ENCODE data around the gene EXPH5.
A peak's percentile ranks its signal among the peaks of the same experiment; 100 is the strongest.

Gene EXPH5

DNA sequence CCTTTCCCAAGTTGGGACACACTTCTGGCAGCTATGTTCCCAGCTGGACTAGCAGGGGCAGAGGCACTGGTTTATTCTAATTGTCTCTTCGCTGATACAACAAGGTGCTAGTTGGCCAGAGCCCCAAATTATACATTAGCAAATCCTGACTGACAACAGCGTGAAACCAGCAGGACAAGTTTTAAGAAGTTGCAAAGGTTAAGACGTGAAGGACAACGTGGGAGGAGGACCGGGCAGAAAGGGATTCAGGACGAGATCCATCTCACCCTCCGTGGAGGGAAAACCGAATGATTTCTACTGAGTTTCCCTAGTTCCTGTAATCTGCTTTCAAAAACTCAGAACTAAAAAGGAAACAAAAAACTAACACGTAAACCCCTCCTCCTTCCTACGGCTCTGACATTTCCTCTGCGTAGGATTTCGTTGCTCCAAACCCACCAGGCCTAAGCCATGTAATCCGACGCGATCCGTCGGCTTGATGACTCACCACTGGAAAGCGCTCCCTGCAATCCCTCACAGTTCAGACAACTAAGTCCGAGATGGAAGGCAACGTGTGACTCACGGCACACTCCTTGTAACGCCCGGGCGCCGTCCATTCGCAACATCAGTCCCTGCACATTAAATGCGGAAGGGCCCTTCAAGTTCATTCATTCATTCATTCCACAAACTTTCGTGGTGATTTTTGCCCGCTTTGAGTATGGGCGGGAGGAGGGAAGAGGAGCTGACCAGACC is 96.1 kb downstream of the EXPH5 start (continued):
- TF ChIP-seq KLF9 (tag by site-specific recombination; IDR thresholded peaks at IDR 0.05; ENCODE audit: low read depth) = no peak
- TF ChIP-seq ZNF701 (tag by site-specific recombination; IDR thresholded peaks at IDR 0.05) = no peak
- TF ChIP-seq ZNF146 (tag by site-specific recombination; IDR thresholded peaks at IDR 0.05) = no peak
- TF ChIP-seq, protein P1, sequence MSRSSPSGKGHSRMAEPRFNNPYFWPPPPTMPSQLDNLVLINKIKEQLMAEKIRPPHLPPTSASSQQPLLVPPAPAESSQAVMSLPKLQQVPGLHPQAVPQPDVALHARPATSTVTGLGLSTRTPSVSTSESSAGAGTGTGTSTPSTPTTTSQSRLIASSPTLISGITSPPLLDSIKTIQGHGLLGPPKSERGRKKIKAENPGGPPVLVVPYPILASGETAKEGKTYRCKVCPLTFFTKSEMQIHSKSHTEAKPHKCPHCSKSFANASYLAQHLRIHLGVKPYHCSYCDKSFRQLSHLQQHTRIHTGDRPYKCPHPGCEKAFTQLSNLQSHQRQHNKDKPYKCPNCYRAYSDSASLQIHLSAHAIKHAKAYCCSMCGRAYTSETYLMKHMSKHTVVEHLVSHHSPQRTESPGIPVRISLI (tag by site-specific recombination; IDR thresholded peaks at IDR 0.05) = peak; percentile 59; the same call in 1 of the 2 replicates
- TF ChIP-seq, protein P2, sequence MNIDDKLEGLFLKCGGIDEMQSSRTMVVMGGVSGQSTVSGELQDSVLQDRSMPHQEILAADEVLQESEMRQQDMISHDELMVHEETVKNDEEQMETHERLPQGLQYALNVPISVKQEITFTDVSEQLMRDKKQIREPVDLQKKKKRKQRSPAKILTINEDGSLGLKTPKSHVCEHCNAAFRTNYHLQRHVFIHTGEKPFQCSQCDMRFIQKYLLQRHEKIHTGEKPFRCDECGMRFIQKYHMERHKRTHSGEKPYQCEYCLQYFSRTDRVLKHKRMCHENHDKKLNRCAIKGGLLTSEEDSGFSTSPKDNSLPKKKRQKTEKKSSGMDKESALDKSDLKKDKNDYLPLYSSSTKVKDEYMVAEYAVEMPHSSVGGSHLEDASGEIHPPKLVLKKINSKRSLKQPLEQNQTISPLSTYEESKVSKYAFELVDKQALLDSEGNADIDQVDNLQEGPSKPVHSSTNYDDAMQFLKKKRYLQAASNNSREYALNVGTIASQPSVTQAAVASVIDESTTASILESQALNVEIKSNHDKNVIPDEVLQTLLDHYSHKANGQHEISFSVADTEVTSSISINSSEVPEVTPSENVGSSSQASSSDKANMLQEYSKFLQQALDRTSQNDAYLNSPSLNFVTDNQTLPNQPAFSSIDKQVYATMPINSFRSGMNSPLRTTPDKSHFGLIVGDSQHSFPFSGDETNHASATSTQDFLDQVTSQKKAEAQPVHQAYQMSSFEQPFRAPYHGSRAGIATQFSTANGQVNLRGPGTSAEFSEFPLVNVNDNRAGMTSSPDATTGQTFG (tag by site-specific recombination; IDR thresholded peaks at IDR 0.05; ENCODE audit: borderline replicate concordance) = no peak
- no peak for TF ChIP-seq ZNF677 (tag by site-specific recombination; IDR thresholded peaks at IDR 0.05)
- TF ChIP-seq, protein P3, sequence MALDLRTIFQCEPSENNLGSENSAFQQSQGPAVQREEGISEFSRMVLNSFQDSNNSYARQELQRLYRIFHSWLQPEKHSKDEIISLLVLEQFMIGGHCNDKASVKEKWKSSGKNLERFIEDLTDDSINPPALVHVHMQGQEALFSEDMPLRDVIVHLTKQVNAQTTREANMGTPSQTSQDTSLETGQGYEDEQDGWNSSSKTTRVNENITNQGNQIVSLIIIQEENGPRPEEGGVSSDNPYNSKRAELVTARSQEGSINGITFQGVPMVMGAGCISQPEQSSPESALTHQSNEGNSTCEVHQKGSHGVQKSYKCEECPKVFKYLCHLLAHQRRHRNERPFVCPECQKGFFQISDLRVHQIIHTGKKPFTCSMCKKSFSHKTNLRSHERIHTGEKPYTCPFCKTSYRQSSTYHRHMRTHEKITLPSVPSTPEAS (tag by site-specific recombination; IDR thresholded peaks at IDR 0.05) = no peak
- TF ChIP-seq ZNF658 (tag by site-specific recombination; IDR thresholded peaks at IDR 0.05) = no peak
- TF ChIP-seq WT1 (tag by site-specific recombination; IDR thresholded peaks at IDR 0.05) = peak; percentile 30; the same call in 1 of the 2 replicates
- TF ChIP-seq ZNF776 (tag by site-specific recombination; IDR thresholded peaks at IDR 0.05; ENCODE audit: borderline replicate concordance) = no peak
- TF ChIP-seq, protein P4, sequence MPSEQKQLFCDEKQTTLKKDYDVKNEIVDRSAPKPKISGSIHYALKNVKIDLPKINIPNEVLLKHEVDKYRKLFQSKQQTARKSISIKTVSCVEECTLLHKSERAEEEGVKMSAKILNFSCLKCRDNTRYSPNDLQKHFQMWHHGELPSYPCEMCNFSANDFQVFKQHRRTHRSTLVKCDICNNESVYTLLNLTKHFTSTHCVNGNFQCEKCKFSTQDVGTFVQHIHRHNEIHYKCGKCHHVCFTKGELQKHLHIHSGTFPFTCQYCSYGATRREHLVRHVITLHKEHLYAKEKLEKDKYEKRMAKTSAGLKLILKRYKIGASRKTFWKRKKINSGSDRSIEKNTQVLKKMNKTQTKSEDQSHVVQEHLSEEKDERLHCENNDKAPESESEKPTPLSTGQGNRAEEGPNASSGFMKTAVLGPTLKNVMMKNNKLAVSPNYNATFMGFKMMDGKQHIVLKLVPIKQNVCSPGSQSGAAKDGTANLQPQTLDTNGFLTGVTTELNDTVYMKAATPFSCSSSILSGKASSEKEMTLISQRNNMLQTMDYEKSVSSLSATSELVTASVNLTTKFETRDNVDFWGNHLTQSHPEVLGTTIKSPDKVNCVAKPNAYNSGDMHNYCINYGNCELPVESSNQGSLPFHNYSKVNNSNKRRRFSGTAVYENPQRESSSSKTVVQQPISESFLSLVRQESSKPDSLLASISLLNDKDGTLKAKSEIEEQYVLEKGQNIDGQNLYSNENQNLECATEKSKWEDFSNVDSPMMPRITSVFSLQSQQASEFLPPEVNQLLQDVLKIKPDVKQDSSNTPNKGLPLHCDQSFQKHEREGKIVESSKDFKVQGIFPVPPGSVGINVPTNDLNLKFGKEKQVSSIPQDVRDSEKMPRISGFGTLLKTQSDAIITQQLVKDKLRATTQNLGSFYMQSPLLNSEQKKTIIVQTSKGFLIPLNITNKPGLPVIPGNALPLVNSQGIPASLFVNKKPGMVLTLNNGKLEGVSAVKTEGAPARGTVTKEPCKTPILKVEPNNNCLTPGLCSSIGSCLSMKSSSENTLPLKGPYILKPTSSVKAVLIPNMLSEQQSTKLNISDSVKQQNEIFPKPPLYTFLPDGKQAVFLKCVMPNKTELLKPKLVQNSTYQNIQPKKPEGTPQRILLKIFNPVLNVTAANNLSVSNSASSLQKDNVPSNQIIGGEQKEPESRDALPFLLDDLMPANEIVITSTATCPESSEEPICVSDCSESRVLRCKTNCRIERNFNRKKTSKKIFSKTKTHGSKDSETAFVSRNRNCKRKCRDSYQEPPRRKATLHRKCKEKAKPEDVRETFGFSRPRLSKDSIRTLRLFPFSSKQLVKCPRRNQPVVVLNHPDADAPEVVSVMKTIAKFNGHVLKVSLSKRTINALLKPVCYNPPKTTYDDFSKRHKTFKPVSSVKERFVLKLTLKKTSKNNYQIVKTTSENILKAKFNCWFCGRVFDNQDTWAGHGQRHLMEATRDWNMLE (tag by site-specific recombination; conservative IDR thresholded peaks at IDR 0.05; ENCODE audit: low read depth) = no peak
- no peak for TF ChIP-seq ZNF416 (tag by site-specific recombination; IDR thresholded peaks at IDR 0.05)
- no peak for TF ChIP-seq ZNF19 (tag by site-specific recombination; IDR thresholded peaks at IDR 0.05; ENCODE audit: low read depth)
- TF ChIP-seq, protein P5, sequence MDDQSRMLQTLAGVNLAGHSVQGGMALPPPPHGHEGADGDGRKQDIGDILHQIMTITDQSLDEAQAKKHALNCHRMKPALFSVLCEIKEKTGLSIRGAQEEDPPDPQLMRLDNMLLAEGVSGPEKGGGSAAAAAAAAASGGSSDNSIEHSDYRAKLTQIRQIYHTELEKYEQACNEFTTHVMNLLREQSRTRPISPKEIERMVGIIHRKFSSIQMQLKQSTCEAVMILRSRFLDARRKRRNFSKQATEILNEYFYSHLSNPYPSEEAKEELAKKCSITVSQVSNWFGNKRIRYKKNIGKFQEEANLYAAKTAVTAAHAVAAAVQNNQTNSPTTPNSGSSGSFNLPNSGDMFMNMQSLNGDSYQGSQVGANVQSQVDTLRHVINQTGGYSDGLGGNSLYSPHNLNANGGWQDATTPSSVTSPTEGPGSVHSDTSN (CRISPR knock-in tag; IDR thresholded peaks at IDR 0.05) = no peak
- TF ChIP-seq ZNF302 (tag by site-specific recombination; IDR thresholded peaks at IDR 0.05; ENCODE audit: low read depth) = no peak
- TF ChIP-seq ZNF624 (tag by site-specific recombination; IDR thresholded peaks at IDR 0.05) = no peak
- peak; percentile 95 for TF ChIP-seq ZNF24 (tag by site-specific recombination; IDR thresholded peaks at IDR 0.05)
- no peak for TF ChIP-seq ZNF585B (tag by site-specific recombination; IDR thresholded peaks at IDR 0.05)
- no peak for TF ChIP-seq ZNF223 (tag by site-specific recombination; IDR thresholded peaks at IDR 0.05)
- TF ChIP-seq SP2 (tag by site-specific recombination; IDR thresholded peaks at IDR 0.05) = peak; percentile 67
- TF ChIP-seq, protein P6, sequence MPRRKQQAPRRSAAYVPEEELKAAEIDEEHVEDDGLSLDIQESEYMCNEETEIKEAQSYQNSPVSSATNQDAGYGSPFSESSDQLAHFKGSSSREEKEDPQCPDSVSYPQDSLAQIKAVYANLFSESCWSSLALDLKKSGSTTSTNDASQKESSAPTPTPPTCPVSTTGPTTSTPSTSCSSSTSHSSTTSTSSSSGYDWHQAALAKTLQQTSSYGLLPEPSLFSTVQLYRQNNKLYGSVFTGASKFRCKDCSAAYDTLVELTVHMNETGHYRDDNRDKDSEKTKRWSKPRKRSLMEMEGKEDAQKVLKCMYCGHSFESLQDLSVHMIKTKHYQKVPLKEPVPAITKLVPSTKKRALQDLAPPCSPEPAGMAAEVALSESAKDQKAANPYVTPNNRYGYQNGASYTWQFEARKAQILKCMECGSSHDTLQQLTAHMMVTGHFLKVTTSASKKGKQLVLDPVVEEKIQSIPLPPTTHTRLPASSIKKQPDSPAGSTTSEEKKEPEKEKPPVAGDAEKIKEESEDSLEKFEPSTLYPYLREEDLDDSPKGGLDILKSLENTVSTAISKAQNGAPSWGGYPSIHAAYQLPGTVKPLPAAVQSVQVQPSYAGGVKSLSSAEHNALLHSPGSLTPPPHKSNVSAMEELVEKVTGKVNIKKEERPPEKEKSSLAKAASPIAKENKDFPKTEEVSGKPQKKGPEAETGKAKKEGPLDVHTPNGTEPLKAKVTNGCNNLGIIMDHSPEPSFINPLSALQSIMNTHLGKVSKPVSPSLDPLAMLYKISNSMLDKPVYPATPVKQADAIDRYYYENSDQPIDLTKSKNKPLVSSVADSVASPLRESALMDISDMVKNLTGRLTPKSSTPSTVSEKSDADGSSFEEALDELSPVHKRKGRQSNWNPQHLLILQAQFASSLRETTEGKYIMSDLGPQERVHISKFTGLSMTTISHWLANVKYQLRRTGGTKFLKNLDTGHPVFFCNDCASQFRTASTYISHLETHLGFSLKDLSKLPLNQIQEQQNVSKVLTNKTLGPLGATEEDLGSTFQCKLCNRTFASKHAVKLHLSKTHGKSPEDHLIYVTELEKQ (tag by site-specific recombination; IDR thresholded peaks at IDR 0.05; ENCODE audit: borderline replicate concordance) = no peak
- TF ChIP-seq, protein P7, sequence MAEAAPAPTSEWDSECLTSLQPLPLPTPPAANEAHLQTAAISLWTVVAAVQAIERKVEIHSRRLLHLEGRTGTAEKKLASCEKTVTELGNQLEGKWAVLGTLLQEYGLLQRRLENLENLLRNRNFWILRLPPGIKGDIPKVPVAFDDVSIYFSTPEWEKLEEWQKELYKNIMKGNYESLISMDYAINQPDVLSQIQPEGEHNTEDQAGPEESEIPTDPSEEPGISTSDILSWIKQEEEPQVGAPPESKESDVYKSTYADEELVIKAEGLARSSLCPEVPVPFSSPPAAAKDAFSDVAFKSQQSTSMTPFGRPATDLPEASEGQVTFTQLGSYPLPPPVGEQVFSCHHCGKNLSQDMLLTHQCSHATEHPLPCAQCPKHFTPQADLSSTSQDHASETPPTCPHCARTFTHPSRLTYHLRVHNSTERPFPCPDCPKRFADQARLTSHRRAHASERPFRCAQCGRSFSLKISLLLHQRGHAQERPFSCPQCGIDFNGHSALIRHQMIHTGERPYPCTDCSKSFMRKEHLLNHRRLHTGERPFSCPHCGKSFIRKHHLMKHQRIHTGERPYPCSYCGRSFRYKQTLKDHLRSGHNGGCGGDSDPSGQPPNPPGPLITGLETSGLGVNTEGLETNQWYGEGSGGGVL (tag by site-specific recombination; IDR thresholded peaks at IDR 0.05) = no peak
- no peak for TF ChIP-seq ZNF843 (tag by site-specific recombination; IDR thresholded peaks at IDR 0.05)
